AG10803 (cell line): Measurements from ENCODE around the gene FOXO6.

Source experiments
- DNase-seq: peaks from one replicate; pipeline ENCODE4 v3.0.0; 2010; ENCODE audit warnings: low read depth
- H3K4me3 ChIP-seq: 2 replicates; pipeline ENCODE4 v1.5.1; 2011; ENCODE audit warnings: mild to moderate bottlenecking, low read length, control low read depth
- TF ChIP-seq, protein P1 (sequence below): conservative IDR thresholded peaks from 2 replicates; pipeline ENCODE4 v1.5.1; 2011; ENCODE audit warnings: mild to moderate bottlenecking, low read length, control low read depth, inconsistent platforms

The FOXO6 gene

DNA sequence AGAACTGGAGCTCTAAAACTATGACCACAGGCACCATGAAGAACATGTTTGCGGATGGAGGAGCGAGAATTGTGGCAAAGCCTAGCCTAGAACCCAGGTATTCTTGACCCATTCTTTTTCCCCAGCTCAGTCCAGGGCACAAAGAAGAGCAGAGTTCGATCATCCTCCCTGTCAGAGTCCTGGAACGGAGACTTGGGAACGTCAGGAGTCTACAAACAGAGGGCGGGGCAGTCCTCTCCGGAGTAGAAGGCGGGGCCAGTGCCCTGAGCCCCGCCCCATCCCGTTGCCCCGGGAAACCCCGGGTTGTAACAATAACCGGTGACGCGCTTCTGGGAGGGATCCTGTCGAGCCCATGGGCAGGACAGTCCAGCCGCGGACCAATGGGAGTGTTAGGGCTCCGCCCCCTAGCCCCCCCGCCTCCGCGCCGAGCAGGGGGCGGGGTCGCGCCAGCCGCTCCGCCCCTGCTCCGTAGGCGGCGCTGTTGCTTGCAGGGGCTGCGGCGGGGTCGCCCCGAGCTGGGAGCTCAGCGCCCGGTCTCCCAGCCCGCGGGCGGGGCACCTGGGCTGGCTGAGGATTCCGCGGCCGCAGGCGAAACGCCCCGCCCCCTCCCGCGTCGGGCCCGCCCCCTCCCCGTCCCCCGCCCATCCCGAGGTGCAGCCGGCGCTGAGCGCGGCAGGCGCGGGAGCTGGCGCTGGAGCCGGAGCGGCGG lies at the start of gene FOXO6:
FOXO6 (plus strand) TSS at position 649 of the 709 bp plus-strand sequence.
- peak within 1 kb of the TSS; percentile 47 for H3K4me3 ChIP-seq
- peak; percentile 93 for DNase-seq
- TF ChIP-seq, protein P1, sequence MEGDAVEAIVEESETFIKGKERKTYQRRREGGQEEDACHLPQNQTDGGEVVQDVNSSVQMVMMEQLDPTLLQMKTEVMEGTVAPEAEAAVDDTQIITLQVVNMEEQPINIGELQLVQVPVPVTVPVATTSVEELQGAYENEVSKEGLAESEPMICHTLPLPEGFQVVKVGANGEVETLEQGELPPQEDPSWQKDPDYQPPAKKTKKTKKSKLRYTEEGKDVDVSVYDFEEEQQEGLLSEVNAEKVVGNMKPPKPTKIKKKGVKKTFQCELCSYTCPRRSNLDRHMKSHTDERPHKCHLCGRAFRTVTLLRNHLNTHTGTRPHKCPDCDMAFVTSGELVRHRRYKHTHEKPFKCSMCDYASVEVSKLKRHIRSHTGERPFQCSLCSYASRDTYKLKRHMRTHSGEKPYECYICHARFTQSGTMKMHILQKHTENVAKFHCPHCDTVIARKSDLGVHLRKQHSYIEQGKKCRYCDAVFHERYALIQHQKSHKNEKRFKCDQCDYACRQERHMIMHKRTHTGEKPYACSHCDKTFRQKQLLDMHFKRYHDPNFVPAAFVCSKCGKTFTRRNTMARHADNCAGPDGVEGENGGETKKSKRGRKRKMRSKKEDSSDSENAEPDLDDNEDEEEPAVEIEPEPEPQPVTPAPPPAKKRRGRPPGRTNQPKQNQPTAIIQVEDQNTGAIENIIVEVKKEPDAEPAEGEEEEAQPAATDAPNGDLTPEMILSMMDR: no peak; the same call in 1 of the 2 replicates

DNA sequence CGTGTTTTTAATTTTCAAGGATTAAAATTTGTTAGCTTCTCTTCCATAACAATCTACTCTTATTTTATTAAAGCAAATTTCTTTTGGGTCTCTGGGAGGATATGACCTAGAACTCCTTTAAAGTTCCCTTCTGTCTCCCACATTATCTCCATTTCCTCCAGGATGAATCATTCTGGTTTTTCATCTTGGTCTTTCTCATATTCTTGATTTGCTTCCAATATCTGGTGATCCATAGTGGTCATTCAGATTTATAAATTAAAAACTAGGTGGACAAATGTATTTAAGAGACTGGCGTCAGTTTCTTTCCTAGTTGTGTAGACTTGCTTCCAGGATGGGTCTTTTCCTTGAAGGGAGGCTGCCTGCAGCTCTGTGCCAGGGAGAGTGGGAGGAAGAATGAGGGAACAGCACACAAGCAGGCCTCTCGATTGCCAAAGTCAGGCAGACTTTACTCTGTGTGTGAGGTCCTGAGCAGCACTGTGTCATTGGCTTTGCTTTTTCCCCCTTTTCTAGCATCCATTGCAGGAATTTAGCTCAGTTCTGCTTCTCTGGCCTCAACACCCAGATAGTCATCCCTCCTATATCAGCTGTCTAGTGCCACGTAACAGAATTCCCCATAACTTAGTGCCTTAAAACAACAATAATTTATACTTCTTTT lies 48.1 kb upstream of the FOXO6 start:
- H3K4me3 ChIP-seq: no peak overlapping the region
- peak; percentile 18 for DNase-seq
- TF ChIP-seq, protein P1: no peak

DNA sequence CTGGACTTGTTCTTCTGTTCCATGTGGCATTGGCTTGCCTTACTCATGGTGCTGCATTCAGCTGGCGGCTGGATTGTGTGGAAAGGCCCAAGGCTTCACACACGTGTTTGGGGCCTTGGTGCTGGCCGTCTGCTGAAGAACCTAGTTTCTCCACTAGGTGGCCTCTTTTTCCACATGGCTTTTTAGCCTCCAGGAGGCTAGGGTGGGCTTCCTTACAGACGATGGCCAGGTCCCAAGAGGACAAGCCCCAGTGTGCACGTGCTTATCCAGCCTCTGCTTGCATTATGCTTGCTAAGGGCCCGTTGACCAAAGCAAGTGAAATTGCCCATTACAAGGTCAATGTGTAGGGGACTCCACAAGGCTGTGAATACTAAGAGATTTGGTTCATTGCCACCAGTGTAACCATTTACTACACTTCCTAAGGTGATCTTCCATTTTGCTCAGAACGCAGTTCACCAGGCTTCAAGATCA lies 47.5 kb upstream of the FOXO6 start:
- peak; percentile 23 for DNase-seq
- TF ChIP-seq, protein P1: peak; percentile 43
- no peak overlapping the region for H3K4me3 ChIP-seq

DNA sequence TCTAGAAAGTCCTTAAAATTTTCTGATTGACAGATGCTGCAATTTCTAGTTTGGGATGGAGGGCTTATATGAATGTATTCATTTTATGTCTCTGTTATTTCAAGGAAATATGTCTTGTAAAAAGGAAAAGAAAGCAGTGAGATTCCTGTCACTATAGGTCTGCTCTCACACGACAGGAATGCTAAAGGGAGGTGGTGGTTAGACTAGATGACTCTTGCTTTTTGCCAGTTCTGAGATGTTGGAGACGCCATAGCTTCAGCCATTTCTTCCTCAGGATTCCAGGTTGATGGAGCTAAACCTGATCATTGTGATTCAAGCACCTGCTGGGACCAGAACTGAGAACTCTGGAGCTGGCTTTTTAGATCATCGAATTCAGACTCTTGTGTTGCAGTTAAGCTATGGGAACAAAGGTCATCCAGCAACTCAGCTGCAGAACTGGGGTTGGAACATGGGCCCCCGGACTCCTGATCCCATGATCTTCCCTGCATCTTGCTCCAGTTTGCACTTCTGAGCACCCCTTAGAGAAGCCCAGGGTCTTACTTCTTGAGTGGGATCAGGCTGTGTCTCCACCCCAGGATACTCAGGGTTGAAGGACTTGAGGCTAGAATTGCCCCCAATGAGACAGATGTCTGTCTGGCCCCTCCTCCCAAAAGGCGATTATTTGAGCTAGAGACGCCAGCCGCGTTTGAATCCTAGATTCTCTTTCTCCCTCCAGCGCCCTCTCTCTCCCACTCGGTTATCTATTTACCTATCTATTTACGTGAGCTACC lies 46.7 kb upstream of the FOXO6 start:
- peak; percentile 14 for DNase-seq
- TF ChIP-seq, protein P1: no peak
- no peak overlapping the region for H3K4me3 ChIP-seq

DNA sequence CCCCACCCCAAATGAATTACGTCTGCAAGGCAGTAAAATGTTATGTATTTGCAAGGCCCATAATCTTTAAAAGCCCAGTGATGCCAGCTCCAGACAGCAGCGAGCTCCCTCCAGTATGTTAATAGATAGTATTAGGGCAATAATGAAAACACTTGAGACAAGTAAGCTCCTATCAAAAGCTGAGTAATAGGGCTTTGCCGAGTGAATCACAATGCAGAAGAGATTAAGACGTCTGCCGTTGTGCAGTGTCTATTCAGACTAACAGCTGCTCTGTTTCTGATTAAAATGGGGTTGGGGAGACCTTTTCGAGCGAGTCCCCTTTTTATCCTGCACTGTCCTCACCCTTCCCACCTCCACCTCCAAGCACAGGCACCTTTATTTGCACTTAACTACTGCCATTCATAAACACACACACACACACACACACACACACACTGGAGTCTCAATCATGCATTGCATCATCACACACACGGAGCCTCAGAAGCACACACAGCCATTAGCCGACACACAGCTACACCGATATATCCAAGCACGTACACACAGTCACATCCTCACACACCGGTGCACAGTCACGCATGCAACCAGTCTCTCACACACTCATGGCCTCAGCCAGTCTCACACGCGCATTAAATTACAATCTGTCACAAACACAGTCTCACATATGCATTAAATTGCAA lies 46.0 kb upstream of the FOXO6 start:
- peak; percentile 43 for DNase-seq
- TF ChIP-seq, protein P1: no peak
- no peak overlapping the region for H3K4me3 ChIP-seq

DNA sequence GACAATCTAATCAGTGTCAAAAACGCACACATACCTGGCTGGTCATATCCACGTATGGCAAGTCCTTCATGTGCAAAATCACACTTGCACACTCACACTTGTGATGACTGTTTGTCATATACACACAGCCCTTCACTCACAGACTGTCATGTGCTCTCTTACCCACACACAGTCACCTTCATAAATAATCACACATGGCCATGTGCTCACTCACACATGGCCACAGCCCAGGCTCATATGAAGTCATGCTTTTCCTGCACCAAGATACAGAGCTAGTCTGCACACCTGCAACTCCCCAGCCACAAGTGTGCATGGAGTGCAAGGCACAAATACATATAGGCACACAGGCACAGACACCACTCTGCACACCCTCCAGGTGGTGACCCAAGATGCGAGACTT lies 45.4 kb upstream of the FOXO6 start:
- TF ChIP-seq, protein P1: no peak
- DNase-seq: no peak
- H3K4me3 ChIP-seq: no peak overlapping the region
